Nephron progenitor cell (in vitro differentiated cells): Measurements from ENCODE around the gene NR0B2.
A peak's percentile ranks its signal among the peaks of the same experiment; 100 is the strongest.

Experiments used
- DNase-seq: peaks from one replicate; pipeline ENCODE4 v3.0.0; 2021
- H3K27ac Mint-ChIP-seq: 2 replicates; pipeline ENCODE4 v1.8.0; 2021; ENCODE audit warnings: mild to moderate bottlenecking, moderate library complexity, mixed read lengths
- H3K27me3 Mint-ChIP-seq: 2 replicates; pipeline ENCODE4 v1.8.0; 2021; ENCODE audit warnings: mild to moderate bottlenecking, low read depth, mixed read lengths; ENCODE audit not compliant: poor library complexity
- H3K36me3 Mint-ChIP-seq: 2 replicates; pipeline ENCODE4 v1.8.0; 2021; ENCODE audit warnings: low read depth, mixed read lengths
- H3K4me1 Mint-ChIP-seq: 2 replicates; pipeline ENCODE4 v1.8.0; 2021; ENCODE audit warnings: mixed read lengths
- H3K4me3 Mint-ChIP-seq: 2 replicates; pipeline ENCODE4 v1.8.0; 2021; ENCODE audit warnings: mild to moderate bottlenecking, moderate library complexity, mixed read lengths
- H3K9me3 Mint-ChIP-seq: 2 replicates; pipeline ENCODE4 v1.8.0; 2021; ENCODE audit warnings: mild to moderate bottlenecking, moderate library complexity, mixed read lengths
- TF ChIP-seq, protein P1 (sequence below): fragments of 200-600 bp; sonication (generic); IDR thresholded peaks from 2 replicates; pipeline ENCODE4 v1.5.0; 2021; ENCODE audit warnings: antibody characterized with exemption

NR0B2 gene

DNA sequence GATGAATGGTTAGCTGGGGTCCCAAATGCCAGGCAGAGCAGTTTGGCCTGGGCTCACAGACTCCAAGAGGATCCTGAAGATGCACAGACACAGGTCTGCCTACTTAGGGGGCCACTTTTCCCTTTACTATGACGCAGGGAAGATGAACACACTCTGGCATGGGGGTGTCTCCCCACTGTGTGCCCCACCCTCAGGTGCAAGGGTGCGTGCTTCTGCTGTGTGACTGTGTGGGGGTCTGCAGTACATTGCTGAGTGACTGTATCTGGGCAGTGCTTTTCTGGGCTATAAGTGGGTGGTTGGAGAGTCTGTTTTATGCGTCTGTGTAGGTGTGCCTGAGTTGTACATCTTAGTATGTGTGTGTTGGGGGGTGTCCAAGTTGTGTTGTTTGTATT is 3.8 kb downstream of the NR0B2 start:
- no peaks in the 10 kb centered on the region for H3K9me3 Mint-ChIP-seq
- no peaks in the 10 kb centered on the region for H3K4me1 Mint-ChIP-seq
- TF ChIP-seq, protein P1, sequence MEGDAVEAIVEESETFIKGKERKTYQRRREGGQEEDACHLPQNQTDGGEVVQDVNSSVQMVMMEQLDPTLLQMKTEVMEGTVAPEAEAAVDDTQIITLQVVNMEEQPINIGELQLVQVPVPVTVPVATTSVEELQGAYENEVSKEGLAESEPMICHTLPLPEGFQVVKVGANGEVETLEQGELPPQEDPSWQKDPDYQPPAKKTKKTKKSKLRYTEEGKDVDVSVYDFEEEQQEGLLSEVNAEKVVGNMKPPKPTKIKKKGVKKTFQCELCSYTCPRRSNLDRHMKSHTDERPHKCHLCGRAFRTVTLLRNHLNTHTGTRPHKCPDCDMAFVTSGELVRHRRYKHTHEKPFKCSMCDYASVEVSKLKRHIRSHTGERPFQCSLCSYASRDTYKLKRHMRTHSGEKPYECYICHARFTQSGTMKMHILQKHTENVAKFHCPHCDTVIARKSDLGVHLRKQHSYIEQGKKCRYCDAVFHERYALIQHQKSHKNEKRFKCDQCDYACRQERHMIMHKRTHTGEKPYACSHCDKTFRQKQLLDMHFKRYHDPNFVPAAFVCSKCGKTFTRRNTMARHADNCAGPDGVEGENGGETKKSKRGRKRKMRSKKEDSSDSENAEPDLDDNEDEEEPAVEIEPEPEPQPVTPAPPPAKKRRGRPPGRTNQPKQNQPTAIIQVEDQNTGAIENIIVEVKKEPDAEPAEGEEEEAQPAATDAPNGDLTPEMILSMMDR, result no peak
- H3K4me3 Mint-ChIP-seq, result no peak overlapping the region
- no peaks in the 10 kb centered on the region for H3K36me3 Mint-ChIP-seq
- DNase-seq, result no peak
- H3K27me3 Mint-ChIP-seq, result peaks cover 47% of the 10 kb centered on the region
- no peak overlapping the region for H3K27ac Mint-ChIP-seq

DNA sequence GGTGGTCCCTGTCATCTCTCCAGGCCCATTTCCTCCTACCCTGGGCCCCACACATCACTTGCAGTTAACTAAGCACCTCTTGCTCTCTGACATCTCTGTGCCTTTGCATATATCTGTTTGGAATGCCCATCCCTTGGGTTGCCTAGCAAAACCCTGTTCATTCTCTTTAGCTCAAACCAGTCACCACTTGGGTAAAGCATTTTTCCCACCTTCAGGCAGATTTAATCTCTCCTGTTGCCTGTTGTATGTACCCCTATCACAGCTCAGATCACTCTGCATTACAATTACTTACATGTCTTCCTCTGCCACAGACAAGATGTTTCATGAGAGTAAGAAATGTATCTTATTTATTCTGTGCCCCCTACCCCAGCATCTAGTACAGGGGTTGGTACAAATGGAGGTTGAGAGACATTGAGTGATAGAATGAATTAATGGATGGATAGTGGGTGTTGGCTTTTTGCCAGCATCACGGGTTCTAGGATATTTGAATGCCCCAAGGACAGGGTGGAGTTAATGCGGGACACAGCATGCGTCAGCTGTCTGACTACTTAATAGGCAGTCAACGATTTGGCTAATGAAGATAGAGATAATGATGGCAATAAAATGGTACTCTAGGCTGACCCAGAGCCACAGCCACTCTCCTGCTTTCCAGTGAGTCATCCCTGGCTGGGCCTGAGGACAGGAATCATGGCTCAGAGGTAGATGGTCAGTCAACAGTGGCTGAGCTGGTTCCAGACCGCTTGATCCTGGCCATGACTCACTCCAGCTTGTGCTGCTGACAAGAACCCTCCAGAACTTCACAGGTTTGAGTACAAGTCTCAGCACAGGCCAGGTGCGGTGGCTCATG is 6.5 kb downstream of the NR0B2 start:
- Mint-ChIP-seq H3K4me1 (peaks cover 2% of the 10 kb centered on the region), H3K36me3 (no peaks in the 10 kb centered on the region), H3K9me3 (no peaks in the 10 kb centered on the region), H3K27me3 (peaks cover 45% of the 10 kb centered on the region), H3K27ac (no peak overlapping the region), H3K4me3 (no peak overlapping the region)
- DNase-seq, result no peak
- TF ChIP-seq, protein P1, result no peak

DNA sequence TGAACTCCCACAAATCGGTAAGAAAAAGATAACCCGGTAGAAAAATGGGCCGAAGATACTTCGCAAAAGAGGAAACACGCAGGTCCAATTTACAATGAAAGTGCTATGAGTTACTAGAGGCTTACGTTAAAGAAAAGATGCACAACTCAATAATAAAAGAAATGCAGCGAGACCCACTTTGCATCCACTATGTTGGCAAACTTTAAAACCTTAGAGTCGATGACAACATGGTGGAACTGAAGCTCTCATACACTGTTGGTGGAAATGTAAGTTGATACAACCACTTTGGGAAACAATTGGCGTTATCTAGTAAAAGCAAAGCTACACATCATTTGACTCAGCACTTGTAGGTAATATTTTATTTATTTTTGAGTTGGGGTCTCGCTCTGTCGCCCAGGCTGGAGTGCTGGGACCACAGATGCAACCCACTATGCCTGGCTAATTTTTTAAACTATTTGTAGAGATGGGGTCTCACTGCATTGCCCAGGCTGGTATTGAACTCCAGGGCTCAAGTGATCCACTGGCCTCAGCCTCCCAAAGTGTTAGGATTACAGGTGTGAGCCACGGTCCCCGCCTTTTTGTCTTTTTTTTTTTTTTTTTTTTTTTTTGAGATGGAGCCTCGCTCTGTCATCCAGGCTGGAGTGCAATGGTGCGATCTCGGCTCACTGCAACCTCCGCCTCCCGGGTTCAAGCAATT is 12.8 kb downstream of the NR0B2 start:
- Mint-ChIP-seq H3K27ac (peak overlapping the region; percentile 99), H3K4me1 (peaks cover 31% of the 10 kb centered on the region), H3K36me3 (peaks cover 12% of the 10 kb centered on the region), H3K4me3 (peak overlapping the region; percentile 99), H3K9me3 (peaks cover 4% of the 10 kb centered on the region), H3K27me3 (peaks cover 16% of the 10 kb centered on the region)
- TF ChIP-seq, protein P1, result no peak
- no peak for DNase-seq

DNA sequence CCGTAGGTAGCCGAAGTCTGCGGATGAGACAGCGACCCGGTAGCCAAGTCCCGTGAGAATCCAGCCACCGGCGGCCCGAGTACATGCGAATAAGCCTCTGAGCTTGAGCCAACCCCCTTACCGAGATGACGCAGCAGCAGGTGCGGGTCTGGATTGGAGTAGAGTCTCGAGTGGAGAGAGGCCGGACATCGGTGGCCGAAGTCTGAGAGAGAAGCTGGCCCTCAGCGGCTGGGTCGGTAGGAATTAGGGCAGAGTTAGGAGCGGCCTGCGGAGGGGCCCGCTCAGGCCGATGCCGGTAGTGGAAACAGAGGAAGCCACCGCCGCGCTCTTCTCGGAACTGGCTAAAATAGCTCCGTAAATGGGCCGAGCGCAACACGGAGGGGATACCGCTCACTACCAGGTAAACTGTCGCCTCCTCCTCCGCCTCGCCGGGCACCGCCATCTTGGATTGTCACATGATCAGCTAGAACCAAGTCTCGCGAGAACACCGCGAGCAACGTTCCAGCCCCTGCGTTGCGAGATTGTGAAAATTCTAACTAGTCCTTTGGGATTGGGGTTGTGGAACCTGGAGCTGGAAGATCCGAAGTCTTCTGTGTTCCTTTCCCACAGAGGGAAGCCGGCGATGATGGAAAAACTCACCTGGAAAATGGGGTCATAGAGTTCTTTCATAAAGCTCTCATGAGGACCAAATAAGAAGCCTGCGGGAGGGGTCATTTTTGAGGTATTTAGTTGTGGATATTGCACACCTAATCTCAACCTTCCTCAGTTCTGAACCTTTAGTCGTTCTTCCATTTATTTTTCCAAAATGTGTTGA is 13.6 kb downstream of the NR0B2 start, which contains the start of gene GPATCH3:
Gene GPATCH3 (minus strand): TSS at position 467 of the 814 bp plus-strand sequence. CDS start 25 bp downstream, at position 442.
- Mint-ChIP-seq H3K27ac (peak within 1 kb of the TSS; percentile 99), H3K4me1 (peaks cover 31% of the 10 kb centered on the region), H3K4me3 (peak within 1 kb of the TSS; percentile 99), H3K27me3 (peaks cover 13% of the 10 kb centered on the region), H3K36me3 (peaks cover 14% of the 10 kb centered on the region), H3K9me3 (peaks cover 4% of the 10 kb centered on the region)
- TF ChIP-seq, protein P1, result no peak
- DNase-seq, result peak; percentile 87

DNA sequence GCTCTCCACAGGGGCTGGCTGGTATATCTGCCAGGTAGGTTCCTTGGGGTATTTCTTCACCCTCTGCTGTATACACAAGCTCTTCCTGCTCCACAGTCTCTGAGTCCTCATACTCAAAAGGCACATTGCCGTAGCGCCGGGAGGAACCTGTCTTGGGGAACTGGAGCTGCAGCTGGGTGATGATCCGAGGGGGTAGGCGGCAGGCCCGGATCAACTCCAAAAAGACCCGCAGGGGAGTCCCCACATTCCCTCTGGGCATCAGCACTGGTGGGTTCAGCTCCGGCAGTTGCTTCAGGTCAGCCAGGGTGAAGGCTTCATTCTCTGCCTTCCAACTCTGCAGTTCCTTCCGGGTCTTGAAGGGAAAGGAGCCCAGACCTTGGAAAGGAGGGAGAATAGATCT is 16.4 kb downstream of the NR0B2 start:
- Mint-ChIP-seq H3K36me3 (peaks cover 40% of the 10 kb centered on the region), H3K27ac (no peak overlapping the region), H3K9me3 (peaks cover 4% of the 10 kb centered on the region), H3K4me1 (peaks cover 30% of the 10 kb centered on the region), H3K4me3 (no peak overlapping the region), H3K27me3 (peaks cover 13% of the 10 kb centered on the region)
- no peak for DNase-seq
- TF ChIP-seq, protein P1, result no peak
